Left ventricle myocardium inferior (tissue), 1 donor: ENCODE results near the gene ZNFX1. TPM values are rescaled to one million over a fixed set of nuclear protein-coding genes. Genes with fewer than 3 reads are reported as not detected.

Source experiments
- DNase-seq: peaks from one replicate; pipeline ENCODE4 v3.0.0-alpha.2; 2020
- H3K27ac ChIP-seq: fragments of 200-600 bp; replicated peaks from 2 replicates; pipeline ENCODE4 v1.8.0; 2021
- H3K27me3 ChIP-seq: fragments of 200-600 bp; 2 replicates; pipeline ENCODE4 v1.8.0; 2021; ENCODE audit warnings: low read depth
- H3K36me3 ChIP-seq: fragments of 200-600 bp; 2 replicates; pipeline ENCODE4 v1.8.0; 2021
- H3K4me1 ChIP-seq: fragments of 200-600 bp; 2 replicates; pipeline ENCODE4 v1.8.0; 2021
- H3K4me3 ChIP-seq: fragments of 200-600 bp; 2 replicates; pipeline ENCODE4 v1.8.0; 2021; ENCODE audit warnings: mild to moderate bottlenecking, moderate library complexity
- H3K9me3 ChIP-seq: fragments of 200-600 bp; replicated peaks from 2 replicates; pipeline ENCODE4 v1.8.0; 2021
- CTCF ChIP-seq: fragments of 200-600 bp; IDR thresholded peaks from 2 replicates; pipeline ENCODE4 v1.8.0; 2021; ENCODE audit warnings: antibody characterized with exemption, mild to moderate bottlenecking, borderline replicate concordance
- intact Hi-C: fragments of 100-400 bp; cut with micrococcal nuclease; formaldehyde crosslinking; loops from one replicate; pipeline ENCODE4 v1.11.0; 2022
- total RNA-seq: library from RNA; stranded (reverse); fragmentation: NEBNext Ultra II Directional; extraction: Animal tissue kit (Norgen Biotek cat#: 25700); gene quantifications from one replicate; pipeline ENCODE4 v1.2.1, GENCODE V29; 2021
- donor health status: DM: no; HTN: yes; CAD: no; lungs with severe emphysema.

ZNFX1 gene
- total RNA-seq, 1 donor from 2014 or later: 22.2 TPM

GRCh38 chr20:49230021-49230420 lies 47.8 kb downstream of the ZNFX1 start:
- no peak for DNase-seq
- Histone ChIP-seq H3K9me3 (no peaks in the 10 kb centered on the region), H3K27ac (no peak overlapping the region), H3K36me3 (peaks cover 97% of the 10 kb centered on the region), H3K4me3 (no peak overlapping the region), H3K4me1 (no peaks in the 10 kb centered on the region), H3K27me3 (no peaks in the 10 kb centered on the region)
- intact Hi-C loops: no loop called here
- TF ChIP-seq CTCF: no peak

- peaks cover 97% of the 10 kb centered on the region for H3K36me3 ChIP-seq
- no peak overlapping the region for H3K27ac ChIP-seq
- no peaks in the 10 kb centered on the region for H3K27me3 ChIP-seq
- H3K9me3 ChIP-seq: no peaks in the 10 kb centered on the region
- intact Hi-C loops: no loop called here
- DNase-seq: no peak
- no peak overlapping the region for H3K4me3 ChIP-seq
- H3K4me1 ChIP-seq: no peaks in the 10 kb centered on the region
- TF ChIP-seq CTCF: no peak
Observed at GRCh38 chr20:49229381-49229780, 48.5 kb downstream of the ZNFX1 start.

GRCh38 chr20:49228676-49229075 lies 49.2 kb downstream of the ZNFX1 start:
- TF ChIP-seq CTCF: no peak
- intact Hi-C loops: no loop called here
- Histone ChIP-seq H3K4me3 (no peak overlapping the region), H3K36me3 (peaks cover 97% of the 10 kb centered on the region), H3K9me3 (no peaks in the 10 kb centered on the region), H3K27me3 (no peaks in the 10 kb centered on the region), H3K27ac (no peak overlapping the region), H3K4me1 (no peaks in the 10 kb centered on the region)
- DNase-seq: no peak

GRCh38 chr20:49225896-49226295 lies 52.0 kb downstream of the ZNFX1 start:
- H3K4me3 ChIP-seq: no peak overlapping the region
- no peak for TF ChIP-seq CTCF

GRCh38 chr20:49219924-49220831 lies 57.7 kb downstream of the ZNFX1 start:
- no peaks in the 10 kb centered on the region for H3K27me3 ChIP-seq
- peaks cover 40% of the 10 kb centered on the region for H3K36me3 ChIP-seq
- intact Hi-C loops: no loop called here
- H3K27ac ChIP-seq: peak overlapping the region; percentile 90
- H3K4me1 ChIP-seq: peaks cover 20% of the 10 kb centered on the region
- no peak for TF ChIP-seq CTCF
- H3K4me3 ChIP-seq: peak overlapping the region; percentile 89
- no peak for DNase-seq
- H3K9me3 ChIP-seq: no peaks in the 10 kb centered on the region

More at GRCh38 chr20:49225896-49226295, 52.0 kb downstream of the ZNFX1 start:
- H3K9me3 ChIP-seq: no peaks in the 10 kb centered on the region
- H3K27ac ChIP-seq: no peak overlapping the region
- DNase-seq: no peak
- intact Hi-C loops: no loop called here
- peaks cover 95% of the 10 kb centered on the region for H3K36me3 ChIP-seq
- no peaks in the 10 kb centered on the region for H3K4me1 ChIP-seq
- H3K27me3 ChIP-seq: no peaks in the 10 kb centered on the region
